Measurements from ENCODE around the gene CCDC149. TPM values are rescaled to one million over a fixed set of nuclear protein-coding genes. Genes with fewer than 3 reads are reported as not detected.

Gene CCDC149
- polyA plus RNA-seq, 1 experiment = 13.9 TPM

DNA sequence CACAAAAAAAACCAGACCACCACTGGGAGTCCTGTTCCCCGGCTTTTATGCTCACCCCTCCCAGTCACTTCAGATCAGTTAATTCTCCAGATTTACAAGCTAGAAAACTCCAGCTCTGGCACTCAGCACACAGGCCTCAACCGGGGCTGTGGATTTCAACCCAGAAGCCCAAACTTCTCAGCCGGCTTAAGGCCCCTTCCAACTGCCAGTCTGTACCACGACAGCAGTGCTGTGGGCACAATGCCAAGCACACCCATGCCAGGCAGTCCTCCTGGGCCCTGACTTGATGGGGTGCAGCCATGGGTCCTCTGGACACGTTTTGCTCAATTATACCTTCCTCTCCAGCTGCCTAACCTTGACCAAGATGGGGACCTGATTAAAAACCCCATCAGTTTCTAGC lies 105.2 kb downstream of the CCDC149 start:
- DNase-seq (ENCODE audit: low read depth, low spot score) = no peak
- POLR2A ChIA-PET = no interaction called here
- CTCF ChIA-PET = interaction anchor here (0.6 kb wide), 1 partner anchor 240 kb away, joined by 3 read pairs; no protein-coding TSS in a partner anchor

GRCh38 chr4:24806206-24806990 lies 106.4 kb downstream of the CCDC149 start:
- Histone ChIP-seq H3K9me3 (ENCODE audit: control insufficient read depth, insufficient read depth, low read length) (no peaks in the 10 kb centered on the region; the same call in 1 of the 2 replicates), H3K27me3 (ENCODE audit: control insufficient read depth, insufficient read depth, low read length) (no peaks in the 10 kb centered on the region), H3K4me3 (ENCODE audit: low read depth, low read length) (no peak overlapping the region), H3K27ac (ENCODE audit: low read depth, low read length) (no peak overlapping the region)
- ChIA-PET POLR2A (no interaction called here), CTCF (no interaction called here)
- no peak for TF ChIP-seq CTCF (IDR thresholded peaks at IDR 0.05; ENCODE audit: low read depth, low read length)
- DNase-seq (ENCODE audit: low read depth, low spot score) = no peak

More for the DNA sequence above, 105.2 kb downstream of the CCDC149 start:
- no peak for TF ChIP-seq CTCF (IDR thresholded peaks at IDR 0.05; ENCODE audit: low read depth, low read length)
- H3K27me3 ChIP-seq (ENCODE audit: control insufficient read depth, insufficient read depth, low read length) = no peaks in the 10 kb centered on the region
- no peaks in the 10 kb centered on the region; the same call in 1 of the 2 replicates for H3K9me3 ChIP-seq (ENCODE audit: control insufficient read depth, insufficient read depth, low read length)
- H3K4me3 ChIP-seq (ENCODE audit: low read depth, low read length) = no peak overlapping the region
- no peak overlapping the region for H3K27ac ChIP-seq (ENCODE audit: low read depth, low read length)

DNA sequence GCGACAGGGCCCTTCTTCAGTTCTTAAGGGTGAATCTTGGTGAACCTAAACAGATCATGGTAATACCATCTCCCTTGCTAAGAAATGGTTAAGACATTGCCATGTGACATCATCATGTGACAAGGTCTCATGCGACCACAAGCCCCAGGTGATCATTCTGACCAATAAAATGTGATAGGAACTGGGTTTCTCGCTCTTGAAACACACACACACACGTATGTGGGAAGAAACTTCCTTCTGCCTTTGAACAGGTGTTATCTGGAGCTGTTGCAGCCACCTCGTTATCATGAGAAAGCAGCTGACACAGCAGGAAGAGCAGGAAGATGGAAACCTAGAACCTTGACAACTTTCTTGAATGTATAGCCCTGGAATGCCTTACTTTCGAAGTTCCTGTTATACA lies 107.3 kb downstream of the CCDC149 start:
- H3K27me3 ChIP-seq (ENCODE audit: control insufficient read depth, insufficient read depth, low read length) = no peaks in the 10 kb centered on the region
- ChIA-PET POLR2A (no interaction called here), CTCF (no interaction called here)
- DNase-seq (ENCODE audit: low read depth, low spot score) = no peak
- H3K9me3 ChIP-seq (ENCODE audit: control insufficient read depth, insufficient read depth, low read length) = no peaks in the 10 kb centered on the region; the same call in 1 of the 2 replicates
- H3K27ac ChIP-seq (ENCODE audit: low read depth, low read length) = no peak overlapping the region
- TF ChIP-seq CTCF (IDR thresholded peaks at IDR 0.05; ENCODE audit: low read depth, low read length) = no peak
- H3K4me3 ChIP-seq (ENCODE audit: low read depth, low read length) = no peak overlapping the region

- TF ChIP-seq CTCF (IDR thresholded peaks at IDR 0.05; ENCODE audit: low read depth, low read length) = no peak
- Histone ChIP-seq H3K27me3 (ENCODE audit: control insufficient read depth, insufficient read depth, low read length) (no peaks in the 10 kb centered on the region), H3K27ac (ENCODE audit: low read depth, low read length) (no peak overlapping the region), H3K4me3 (ENCODE audit: low read depth, low read length) (no peak overlapping the region), H3K9me3 (ENCODE audit: control insufficient read depth, insufficient read depth, low read length) (no peaks in the 10 kb centered on the region; the same call in 1 of the 2 replicates)
- DNase-seq (ENCODE audit: low read depth, low spot score) = no peak
- CTCF ChIA-PET = no interaction called here
- POLR2A ChIA-PET = interaction anchor here (0.7 kb wide), 1 partner anchor 11 kb away, joined by 5 read pairs; no protein-coding TSS in a partner anchor
These were observed 107.8 kb downstream of the CCDC149 start for GRCh38 chr4:24805067-24805466.

DNA sequence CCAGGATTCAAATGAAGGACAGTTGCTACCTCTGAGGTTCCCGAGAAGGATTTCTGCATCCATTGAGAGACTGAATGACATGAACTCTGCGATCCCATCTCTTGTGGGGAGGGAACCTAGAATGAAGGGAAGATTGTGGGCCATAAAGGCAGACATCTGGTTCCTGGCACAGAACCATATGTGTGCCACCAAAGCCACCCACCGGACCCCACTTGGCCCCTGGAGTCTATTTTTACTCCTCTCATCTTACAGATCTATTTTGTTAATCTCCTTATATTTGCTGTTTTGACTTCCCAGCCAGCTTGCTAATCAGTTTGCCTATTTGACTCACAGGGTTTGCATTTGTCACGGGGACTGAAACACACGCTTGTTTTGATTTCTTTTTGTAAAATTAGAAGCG lies 110.2 kb downstream of the CCDC149 start:
- DNase-seq (ENCODE audit: low read depth, low spot score) = no peak
- POLR2A ChIA-PET = no interaction called here
- Histone ChIP-seq H3K27ac (ENCODE audit: low read depth, low read length) (no peak overlapping the region), H3K4me3 (ENCODE audit: low read depth, low read length) (no peak overlapping the region), H3K27me3 (ENCODE audit: control insufficient read depth, insufficient read depth, low read length) (no peaks in the 10 kb centered on the region), H3K9me3 (ENCODE audit: control insufficient read depth, insufficient read depth, low read length) (peaks cover 4% of the 10 kb centered on the region; the same call in 1 of the 2 replicates)
- no peak for TF ChIP-seq CTCF (IDR thresholded peaks at IDR 0.05; ENCODE audit: low read depth, low read length)
- CTCF ChIA-PET = interaction anchor here (1.2 kb wide), 1 partner anchor 314 kb away, joined by 3 read pairs; no protein-coding TSS in a partner anchor
